Parathyroid adenoma (tissue), 2 donors: ENCODE results near the gene ZNF148.

Source experiments
- H2AFZ ChIP-seq: fragments of 300-600 bp; sonication (generic); one replicate; pipeline ENCODE4 v1.7.0; 2017; ENCODE audit warnings: antibody characterized with exemption, mild to moderate bottlenecking
- H3K27ac ChIP-seq: fragments of 300-600 bp; sonication (generic); one replicate; pipeline ENCODE4 v1.7.0; 2017
- H3K27me3 ChIP-seq: fragments of 300-600 bp; sonication (generic); one replicate; pipeline ENCODE4 v1.7.0; 2017; ENCODE audit warnings: low read length; ENCODE audit not compliant: control insufficient read depth, insufficient read depth
- H3K36me3 ChIP-seq: fragments of 300-600 bp; sonication (generic); one replicate; pipeline ENCODE4 v1.7.0; 2017; ENCODE audit warnings: low read length; ENCODE audit not compliant: control insufficient read depth, insufficient read depth
- H3K4me1 ChIP-seq: fragments of 300-600 bp; sonication (generic); one replicate; pipeline ENCODE4 v1.7.0; 2017; ENCODE audit warnings: control low read depth
- H3K4me2 ChIP-seq: fragments of 300-600 bp; sonication (generic); one replicate; pipeline ENCODE4 v1.7.0; 2017; ENCODE audit warnings: low read length
- H3K4me3 ChIP-seq: fragments of 300-600 bp; sonication (generic); one replicate; pipeline ENCODE4 v1.7.0; 2017; ENCODE audit warnings: low read depth, low read length
- H3K79me2 ChIP-seq: fragments of 300-600 bp; sonication (generic); one replicate; pipeline ENCODE4 v1.7.0; 2017; ENCODE audit warnings: control low read depth
- H3K9ac ChIP-seq: fragments of 300-600 bp; sonication (generic); one replicate; pipeline ENCODE4 v1.7.0; 2017; ENCODE audit warnings: mild to moderate bottlenecking
- H3K9me3 ChIP-seq: fragments of 300-600 bp; sonication (generic); one replicate; pipeline ENCODE4 v1.7.0; 2017; ENCODE audit warnings: low read length; ENCODE audit not compliant: control insufficient read depth
- TF ChIP-seq, protein P1 (sequence below): fragments of 300-600 bp; sonication (generic); IDR thresholded peaks from one replicate; pipeline ENCODE4 v1.7.0; 2017; ENCODE audit warnings: antibody characterized with exemption, mild to moderate bottlenecking
- donor health status: primary hyperparathyroidism.

Gene ZNF148

DNA sequence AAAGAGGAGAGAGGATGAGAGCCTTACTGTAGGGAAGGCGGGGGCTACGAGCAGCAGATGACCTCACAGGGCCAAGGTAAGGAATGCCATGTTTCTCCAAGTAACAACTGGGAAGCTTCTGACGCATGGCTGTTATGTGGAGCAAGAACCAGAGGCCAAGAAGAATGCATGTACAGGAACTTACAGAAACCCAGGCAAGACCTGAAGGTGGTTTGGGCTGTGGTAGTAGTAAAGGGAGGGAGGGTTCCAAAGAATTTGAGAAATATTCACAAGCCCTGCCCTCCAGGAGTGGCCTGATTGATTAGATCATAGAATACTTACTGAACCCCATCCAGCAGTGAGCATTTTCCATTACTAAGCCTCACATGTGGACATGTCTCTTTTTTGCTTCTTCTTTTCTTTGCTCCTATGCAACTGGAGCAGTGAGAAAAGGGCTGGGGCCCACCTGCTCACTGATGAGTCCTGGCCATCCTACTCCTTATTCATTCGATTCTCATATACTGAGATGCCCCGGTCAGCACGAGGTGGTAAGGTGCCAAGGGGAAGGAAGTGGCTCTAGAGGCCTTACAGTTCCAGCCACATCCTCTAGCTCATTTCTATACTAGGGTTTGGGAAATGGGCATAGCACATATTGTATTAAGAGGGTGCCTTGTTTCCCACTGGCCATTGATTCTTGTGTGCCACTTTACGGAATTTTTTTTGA lies 154.2 kb downstream of the ZNF148 start:
- H3K27ac ChIP-seq = no peak overlapping the region
- H3K9me3 ChIP-seq = no peaks in the 10 kb centered on the region
- TF ChIP-seq, protein P1, sequence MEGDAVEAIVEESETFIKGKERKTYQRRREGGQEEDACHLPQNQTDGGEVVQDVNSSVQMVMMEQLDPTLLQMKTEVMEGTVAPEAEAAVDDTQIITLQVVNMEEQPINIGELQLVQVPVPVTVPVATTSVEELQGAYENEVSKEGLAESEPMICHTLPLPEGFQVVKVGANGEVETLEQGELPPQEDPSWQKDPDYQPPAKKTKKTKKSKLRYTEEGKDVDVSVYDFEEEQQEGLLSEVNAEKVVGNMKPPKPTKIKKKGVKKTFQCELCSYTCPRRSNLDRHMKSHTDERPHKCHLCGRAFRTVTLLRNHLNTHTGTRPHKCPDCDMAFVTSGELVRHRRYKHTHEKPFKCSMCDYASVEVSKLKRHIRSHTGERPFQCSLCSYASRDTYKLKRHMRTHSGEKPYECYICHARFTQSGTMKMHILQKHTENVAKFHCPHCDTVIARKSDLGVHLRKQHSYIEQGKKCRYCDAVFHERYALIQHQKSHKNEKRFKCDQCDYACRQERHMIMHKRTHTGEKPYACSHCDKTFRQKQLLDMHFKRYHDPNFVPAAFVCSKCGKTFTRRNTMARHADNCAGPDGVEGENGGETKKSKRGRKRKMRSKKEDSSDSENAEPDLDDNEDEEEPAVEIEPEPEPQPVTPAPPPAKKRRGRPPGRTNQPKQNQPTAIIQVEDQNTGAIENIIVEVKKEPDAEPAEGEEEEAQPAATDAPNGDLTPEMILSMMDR = no peak
- H3K4me2 ChIP-seq = no peak overlapping the region
- no peak overlapping the region for H2AFZ ChIP-seq
- no peak overlapping the region for H3K9ac ChIP-seq
- no peak overlapping the region for H3K4me3 ChIP-seq
- H3K36me3 ChIP-seq = no peaks in the 10 kb centered on the region
- H3K79me2 ChIP-seq = no peaks in the 10 kb centered on the region
- no peaks in the 10 kb centered on the region for H3K4me1 ChIP-seq
- H3K27me3 ChIP-seq = no peaks in the 10 kb centered on the region

DNA sequence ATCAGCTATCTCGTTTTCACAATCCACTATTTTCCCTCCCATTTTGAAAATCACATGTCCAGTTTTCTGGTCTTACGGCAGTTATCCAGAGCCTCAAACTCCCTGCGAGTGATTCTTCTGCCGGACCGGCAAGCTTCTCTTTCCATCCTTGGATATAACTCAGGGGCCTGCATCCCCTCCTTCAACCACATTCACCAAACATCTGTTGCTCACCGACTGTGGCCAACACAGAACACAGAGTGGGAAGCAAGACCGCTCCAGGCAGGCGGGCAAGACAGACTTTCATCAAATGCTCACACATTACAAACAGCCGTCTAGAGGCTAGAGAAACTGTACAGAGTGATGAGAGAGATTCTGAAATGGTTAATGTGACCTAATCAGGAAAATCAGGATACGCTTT lies 154.9 kb downstream of the ZNF148 start:
- Histone ChIP-seq H3K79me2 (no peaks in the 10 kb centered on the region), H3K27ac (no peak overlapping the region), H3K4me3 (no peak overlapping the region), H2AFZ (no peak overlapping the region), H3K4me2 (no peak overlapping the region), H3K36me3 (no peaks in the 10 kb centered on the region), H3K4me1 (no peaks in the 10 kb centered on the region), H3K27me3 (no peaks in the 10 kb centered on the region), H3K9me3 (no peaks in the 10 kb centered on the region), H3K9ac (no peak overlapping the region)
- TF ChIP-seq, protein P1 = no peak

DNA sequence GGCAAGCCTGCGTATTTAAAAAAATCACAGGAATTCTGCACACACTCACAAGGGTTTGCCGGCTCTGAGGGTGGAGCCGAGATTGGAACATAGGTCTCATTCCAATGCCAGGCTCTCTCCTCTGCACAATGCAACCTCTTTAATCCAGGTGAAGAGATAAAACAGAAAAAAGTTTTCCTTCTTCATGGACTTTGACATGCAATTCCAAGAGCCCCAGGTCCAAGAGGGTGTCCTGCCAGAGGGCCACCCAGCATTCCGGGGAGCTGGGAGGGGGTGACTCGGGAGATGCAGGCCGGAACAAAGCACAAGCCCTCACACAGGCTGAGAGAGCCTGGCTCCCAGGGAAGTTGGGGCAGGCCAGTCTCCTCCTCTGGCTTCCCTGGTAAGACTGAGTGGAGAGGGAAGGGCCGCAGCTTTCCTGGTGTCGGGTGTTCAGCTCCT lies 155.8 kb downstream of the ZNF148 start:
- Histone ChIP-seq H3K4me2 (no peak overlapping the region), H2AFZ (no peak overlapping the region), H3K9ac (no peak overlapping the region), H3K36me3 (no peaks in the 10 kb centered on the region), H3K4me3 (no peak overlapping the region), H3K79me2 (no peaks in the 10 kb centered on the region), H3K9me3 (no peaks in the 10 kb centered on the region), H3K27me3 (no peaks in the 10 kb centered on the region), H3K27ac (no peak overlapping the region), H3K4me1 (no peaks in the 10 kb centered on the region)
- TF ChIP-seq, protein P1 = no peak

- no peaks in the 10 kb centered on the region for H3K27me3 ChIP-seq
- H3K4me3 ChIP-seq = no peak overlapping the region
- no peak overlapping the region for H3K4me2 ChIP-seq
- no peaks in the 10 kb centered on the region for H3K9me3 ChIP-seq
- H3K36me3 ChIP-seq = no peaks in the 10 kb centered on the region
- H3K79me2 ChIP-seq = no peaks in the 10 kb centered on the region
- TF ChIP-seq, protein P1 = no peak
- H3K27ac ChIP-seq = no peak overlapping the region
- H2AFZ ChIP-seq = no peak overlapping the region
- no peak overlapping the region for H3K9ac ChIP-seq
- peaks cover 7% of the 10 kb centered on the region for H3K4me1 ChIP-seq
Observed at GRCh38 chr3:125214738-125215137, 160.4 kb downstream of the ZNF148 start.

- no peak overlapping the region for H3K27ac ChIP-seq
- no peaks in the 10 kb centered on the region for H3K27me3 ChIP-seq
- TF ChIP-seq, protein P1 = no peak
- no peaks in the 10 kb centered on the region for H3K9me3 ChIP-seq
- no peaks in the 10 kb centered on the region for H3K36me3 ChIP-seq
- H3K4me1 ChIP-seq = peaks cover 7% of the 10 kb centered on the region
- no peaks in the 10 kb centered on the region for H3K79me2 ChIP-seq
- no peak overlapping the region for H3K4me3 ChIP-seq
- H3K9ac ChIP-seq = no peak overlapping the region
- H2AFZ ChIP-seq = no peak overlapping the region
- H3K4me2 ChIP-seq = no peak overlapping the region
Observed at GRCh38 chr3:125213946-125214542, 161.1 kb downstream of the ZNF148 start.
